SK-N-SH (cell line): ENCODE measurements around the gene NCS1. TPM values are rescaled to one million over a fixed set of nuclear protein-coding genes. Genes with fewer than 3 reads are reported as not detected.

Source experiments
- CTCF ChIA-PET: fragments of 300-600, 350-600 bp; formaldehyde crosslinking; extraction: SDS; loops from one replicate; lab custom pipeline; 2021; lab: Yijun Ruan, JAX
- POLR2A ChIA-PET: fragments of 350-600 bp; sonication (Branson Sonifier 250); formaldehyde crosslinking; extraction: SDS; loops from one replicate; lab custom pipeline; 2020; ENCODE audit warnings: antibody characterized with exemption, inconsistent platforms; lab: Yijun Ruan, JAX
- DNase-seq: peaks from one replicate; pipeline ENCODE4 v3.0.0; 2012
- H2AFZ ChIP-seq: fragments of 200-600 bp; sonication (generic); 2 replicates; pipeline ENCODE4 v1.8.1; 2016; ENCODE audit warnings: antibody characterized with exemption, mild to moderate bottlenecking, low read depth
- H3F3A ChIP-seq: fragments of 200-600 bp; sonication (generic); replicated peaks from 2 replicates; pipeline ENCODE3; 2016; ENCODE audit warnings: antibody characterized with exemption, mild to moderate bottlenecking; ENCODE audit not compliant: insufficient read depth
- H3K27ac ChIP-seq, 2 experiments: fragments of 200-500 bp in 1 of 2; fragments of 200-600 bp in 1 of 2; sonication (Bioruptor generic) in 1 of 2; sonication (generic), shearing (Covaris generic) in 1 of 2; 2 replicates each; pipeline versions ENCODE4 v1.5.1 to v1.6.1; 2014 to 2016; ENCODE audit warnings: low read depth in 2 of 2, inconsistent platforms in 1 of 2, low read length in 1 of 2, mild to moderate bottlenecking in 1 of 2, mixed read lengths in 1 of 2
- H3K27me3 ChIP-seq: fragments of 200-600 bp; sonication (generic), shearing (Covaris generic); 2 replicates; pipeline ENCODE4 v1.6.1; 2016; ENCODE audit warnings: mixed run types; ENCODE audit not compliant: insufficient read depth
- H3K36me3 ChIP-seq, 2 experiments: fragments of 200-500 bp in 1 of 2; fragments of 200-600 bp in 1 of 2; sonication (Bioruptor generic) in 1 of 2; sonication (generic) in 1 of 2; replicated peaks in 1 of 2; 2 replicates each; pipeline versions ENCODE3 to v1.5.1; 2014 to 2016; ENCODE audit warnings: low read length in 1 of 2, mild to moderate bottlenecking in 1 of 2; ENCODE audit not compliant: insufficient read depth in 2 of 2, control insufficient read depth in 1 of 2
- H3K4me1 ChIP-seq, 2 experiments: fragments of 200-500 bp in 1 of 2; fragments of 200-600 bp in 1 of 2; sonication (Bioruptor generic) in 1 of 2; sonication (generic), shearing (Covaris generic) in 1 of 2; 2 replicates each; pipeline versions ENCODE4 v1.5.1 to v1.6.1; 2014 to 2016; ENCODE audit warnings: low read depth in 1 of 2, low read length in 1 of 2, mixed run types in 1 of 2; ENCODE audit not compliant: insufficient read depth in 2 of 2, control insufficient read depth in 1 of 2
- H3K4me2 ChIP-seq: fragments of 200-600 bp; sonication (generic), shearing (Covaris generic); 2 replicates; pipeline ENCODE4 v1.6.1; 2017; ENCODE audit warnings: mixed run types
- H3K4me3 ChIP-seq, 2 experiments: fragments of 200-500 bp in 1 of 2; fragments of 200-600 bp in 1 of 2; sonication (Bioruptor generic) in 1 of 2; sonication (generic), shearing (Covaris generic) in 1 of 2; 2 replicates each; pipeline versions ENCODE4 v1.5.1 to v1.8.1; 2014 to 2016; ENCODE audit warnings: low read depth in 2 of 2, inconsistent platforms in 1 of 2, low read length in 1 of 2, mild to moderate bottlenecking in 1 of 2, mixed read lengths in 1 of 2, moderate library complexity in 1 of 2
- H3K79me2 ChIP-seq: fragments of 200-600 bp; sonication (generic); 2 replicates; pipeline ENCODE4 v1.8.1; 2017; ENCODE audit warnings: mild to moderate bottlenecking; ENCODE audit not compliant: insufficient read depth
- H3K9ac ChIP-seq: fragments of 200-600 bp; sonication (generic); 2 replicates; pipeline ENCODE4 v1.6.1; 2017; ENCODE audit warnings: mixed run types
- H3K9me2 ChIP-seq: fragments of 200-600 bp; sonication (generic); 2 replicates; pipeline ENCODE4 v1.6.1; 2017; ENCODE audit warnings: mixed run types
- H3K9me3 ChIP-seq: fragments of 200-600 bp; sonication (generic); 2 replicates; pipeline ENCODE4 v1.6.1; 2017; ENCODE audit warnings: mixed run types, mild to moderate bottlenecking, moderate library complexity
- H4K20me1 ChIP-seq: fragments of 200-600 bp; sonication (generic); 2 replicates; pipeline ENCODE4 v1.6.1; 2017; ENCODE audit warnings: mild to moderate bottlenecking, mixed run types; ENCODE audit not compliant: insufficient read depth
- CHD2 ChIP-seq: fragments of 150-350 bp; IDR thresholded peaks from 2 replicates; pipeline ENCODE4 v1.6.1; 2018; ENCODE audit warnings: low read length; ENCODE audit not compliant: partially characterized antibody
- EZH2phosphoT487 ChIP-seq: fragments of 200-600 bp; sonication (generic); IDR thresholded peaks from 2 replicates; pipeline ENCODE4 v1.6.1; 2017; ENCODE audit warnings: low read depth, mixed run types, mild to moderate bottlenecking, antibody characterized with exemption, moderate library complexity, borderline replicate concordance
- GABPA ChIP-seq: IDR thresholded peaks from 2 replicates; pipeline ENCODE4 v1.4.0; 2012; ENCODE audit warnings: low read depth, mild to moderate bottlenecking
- POLR2AphosphoS5 ChIP-seq: IDR thresholded peaks from 2 replicates; pipeline ENCODE4 v1.6.1; 2012; ENCODE audit warnings: low read depth, low read length
- SIN3A ChIP-seq: IDR thresholded peaks from 2 replicates; pipeline ENCODE4 v1.6.1; 2012; ENCODE audit warnings: low read depth, mild to moderate bottlenecking, low read length, moderate library complexity, borderline replicate concordance
- TAF1 ChIP-seq: IDR thresholded peaks from 2 replicates; pipeline ENCODE4 v1.6.1; 2012; ENCODE audit warnings: low read depth, mild to moderate bottlenecking, low read length, moderate library complexity, borderline replicate concordance
- TCF12 ChIP-seq: IDR thresholded peaks from 2 replicates; pipeline ENCODE4 v1.4.0; 2012
- ZBTB33 ChIP-seq: IDR thresholded peaks from 2 replicates; pipeline ENCODE4 v1.4.0; 2012; ENCODE audit warnings: low read depth, borderline replicate concordance
- WGBS: methylation state at CpG from one replicate; pipeline ENCODE4 v1.1.6; 2017; ENCODE audit warnings: low lambda C conversion rate; 5-methylcytosine and 5-hydroxymethylcytosine counted together
- polyA plus RNA-seq, 3 experiments: library from polyadenylated mRNA; depleted of rRNA; stranded (reverse); fragments of >200 nt; gene quantifications; 2 replicates each; pipeline ENCODE4 v1.2.3, GENCODE V29; 2012
- TF ChIP-seq, protein P1 (sequence below): fragments of 150-350 bp; IDR thresholded peaks from 2 replicates; pipeline ENCODE4 v1.6.1; 2017; ENCODE audit warnings: antibody characterized with exemption, low read length, low read depth, borderline replicate concordance
- TF ChIP-seq, protein P2 (sequence below): fragments of 200-600 bp; sonication (generic); IDR thresholded peaks from 2 replicates; pipeline ENCODE4 v1.6.1; 2017; ENCODE audit warnings: antibody characterized with exemption, mild to moderate bottlenecking, moderate library complexity
- TF ChIP-seq, protein P3 (sequence below): fragments of 150-350 bp; IDR thresholded peaks from 2 replicates; pipeline ENCODE4 v1.6.1; 2016; ENCODE audit warnings: mild to moderate bottlenecking, low read depth, low read length

The NCS1 gene
- polyA plus RNA-seq, 1 of the 3 experiments (the other 2 are of a cell fraction): 40.6 TPM

DNA sequence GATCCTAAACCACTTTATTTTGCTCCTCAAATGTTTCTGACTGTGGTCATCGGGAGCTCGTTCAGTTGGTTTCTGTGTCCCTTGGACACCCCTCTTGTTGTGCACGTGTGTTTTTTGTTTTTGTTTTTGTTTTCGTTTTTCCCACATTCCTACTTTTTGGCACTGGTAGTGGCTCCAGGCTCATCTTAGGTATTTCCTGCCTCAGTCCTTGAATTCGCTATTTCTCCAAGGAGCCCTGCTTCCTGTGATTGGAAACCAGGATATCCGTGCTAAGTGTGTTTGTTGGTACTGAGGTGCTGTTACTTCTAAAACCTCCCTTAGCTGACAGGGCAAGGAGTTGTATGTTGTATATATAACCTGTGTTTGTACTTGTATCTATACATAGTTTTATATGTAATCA, 99.3 kb downstream of the NCS1 start (continued):
- TF ChIP-seq, protein P1, sequence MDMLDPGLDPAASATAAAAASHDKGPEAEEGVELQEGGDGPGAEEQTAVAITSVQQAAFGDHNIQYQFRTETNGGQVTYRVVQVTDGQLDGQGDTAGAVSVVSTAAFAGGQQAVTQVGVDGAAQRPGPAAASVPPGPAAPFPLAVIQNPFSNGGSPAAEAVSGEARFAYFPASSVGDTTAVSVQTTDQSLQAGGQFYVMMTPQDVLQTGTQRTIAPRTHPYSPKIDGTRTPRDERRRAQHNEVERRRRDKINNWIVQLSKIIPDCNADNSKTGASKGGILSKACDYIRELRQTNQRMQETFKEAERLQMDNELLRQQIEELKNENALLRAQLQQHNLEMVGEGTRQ: no peak
- TF ChIP-seq ZBTB33 (no peak), GABPA (no peak)
- TF ChIP-seq, protein P2, sequence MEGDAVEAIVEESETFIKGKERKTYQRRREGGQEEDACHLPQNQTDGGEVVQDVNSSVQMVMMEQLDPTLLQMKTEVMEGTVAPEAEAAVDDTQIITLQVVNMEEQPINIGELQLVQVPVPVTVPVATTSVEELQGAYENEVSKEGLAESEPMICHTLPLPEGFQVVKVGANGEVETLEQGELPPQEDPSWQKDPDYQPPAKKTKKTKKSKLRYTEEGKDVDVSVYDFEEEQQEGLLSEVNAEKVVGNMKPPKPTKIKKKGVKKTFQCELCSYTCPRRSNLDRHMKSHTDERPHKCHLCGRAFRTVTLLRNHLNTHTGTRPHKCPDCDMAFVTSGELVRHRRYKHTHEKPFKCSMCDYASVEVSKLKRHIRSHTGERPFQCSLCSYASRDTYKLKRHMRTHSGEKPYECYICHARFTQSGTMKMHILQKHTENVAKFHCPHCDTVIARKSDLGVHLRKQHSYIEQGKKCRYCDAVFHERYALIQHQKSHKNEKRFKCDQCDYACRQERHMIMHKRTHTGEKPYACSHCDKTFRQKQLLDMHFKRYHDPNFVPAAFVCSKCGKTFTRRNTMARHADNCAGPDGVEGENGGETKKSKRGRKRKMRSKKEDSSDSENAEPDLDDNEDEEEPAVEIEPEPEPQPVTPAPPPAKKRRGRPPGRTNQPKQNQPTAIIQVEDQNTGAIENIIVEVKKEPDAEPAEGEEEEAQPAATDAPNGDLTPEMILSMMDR: no peak
- TF ChIP-seq, protein P3, sequence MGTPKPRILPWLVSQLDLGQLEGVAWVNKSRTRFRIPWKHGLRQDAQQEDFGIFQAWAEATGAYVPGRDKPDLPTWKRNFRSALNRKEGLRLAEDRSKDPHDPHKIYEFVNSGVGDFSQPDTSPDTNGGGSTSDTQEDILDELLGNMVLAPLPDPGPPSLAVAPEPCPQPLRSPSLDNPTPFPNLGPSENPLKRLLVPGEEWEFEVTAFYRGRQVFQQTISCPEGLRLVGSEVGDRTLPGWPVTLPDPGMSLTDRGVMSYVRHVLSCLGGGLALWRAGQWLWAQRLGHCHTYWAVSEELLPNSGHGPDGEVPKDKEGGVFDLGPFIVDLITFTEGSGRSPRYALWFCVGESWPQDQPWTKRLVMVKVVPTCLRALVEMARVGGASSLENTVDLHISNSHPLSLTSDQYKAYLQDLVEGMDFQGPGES: no peak

DNA sequence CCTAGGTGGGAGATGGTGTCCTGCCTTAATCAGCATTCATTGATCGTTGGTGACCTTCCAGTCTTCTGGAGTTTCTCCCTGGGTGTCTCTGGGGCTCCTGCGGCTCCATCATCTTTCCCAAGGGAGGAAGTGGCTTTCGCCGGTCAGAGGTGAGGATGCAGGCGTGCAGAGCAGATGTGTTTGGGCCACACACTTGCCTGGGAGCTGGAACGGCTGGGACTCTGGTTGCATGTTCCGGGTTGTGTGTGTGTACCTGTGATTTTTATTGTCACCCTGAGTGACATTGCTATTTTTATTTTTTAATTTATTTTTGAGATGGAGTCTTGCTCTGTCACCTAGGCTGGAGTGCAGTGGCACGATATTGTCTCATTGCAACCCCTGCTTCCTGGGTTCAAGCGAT, 103.0 kb downstream of the NCS1 start:
- no peaks in the 10 kb centered on the region for H4K20me1 ChIP-seq
- H3K9me3 ChIP-seq: no peaks in the 10 kb centered on the region
- no peaks in the 10 kb centered on the region for H3K9me2 ChIP-seq
- no peak overlapping the region for H3K4me3 ChIP-seq
- no peak overlapping the region for H2AFZ ChIP-seq
- peaks cover 4% of the 10 kb centered on the region for H3F3A ChIP-seq
- H3K79me2 ChIP-seq: no peaks in the 10 kb centered on the region
- no peaks in the 10 kb centered on the region for H3K36me3 ChIP-seq
- ChIA-PET POLR2A (no interaction called here), CTCF (interaction anchor here (1.7 kb wide), 1 partner anchor 13 kb away, joined by 5 read pairs; no protein-coding TSS in a partner anchor)
- TF ChIP-seq POLR2AphosphoS5 (no peak), SIN3A (no peak), EZH2phosphoT487 (no peak), TAF1 (no peak), CHD2 (no peak), TCF12 (no peak)
- TF ChIP-seq, protein P1: no peak
- TF ChIP-seq, all 33 proteins: peak for 0
- no peak overlapping the region for H3K9ac ChIP-seq
- H3K4me2 ChIP-seq: no peak overlapping the region
- 73% methylated on average over 9 of the region's 9 CpGs for WGBS
- DNase-seq: no peak
- H3K4me1 ChIP-seq: no peaks in the 10 kb centered on the region
- H3K27ac ChIP-seq: no peak overlapping the region
- H3K27me3 ChIP-seq: no peaks in the 10 kb centered on the region; the same call in 1 of the 2 replicates
